HG03469 (cell line): ENCODE measurements around the gene DENND1A.
"Not testable (repeated sequence)": the region's sequence is repeated elsewhere in the genome, so short reads cannot be mapped to it uniquely, and the experiment has no call there.

Source experiments
- ATAC-seq: cut with Tn5 transposase; IDR thresholded peaks from one replicate; pipeline ENCODE4 v1.9.1; 2021; ENCODE audit warnings: mild to moderate bottlenecking, moderate library complexity, moderate number of reproducible peaks; ENCODE audit not compliant: unreplicated experiment

Gene DENND1A

DNA sequence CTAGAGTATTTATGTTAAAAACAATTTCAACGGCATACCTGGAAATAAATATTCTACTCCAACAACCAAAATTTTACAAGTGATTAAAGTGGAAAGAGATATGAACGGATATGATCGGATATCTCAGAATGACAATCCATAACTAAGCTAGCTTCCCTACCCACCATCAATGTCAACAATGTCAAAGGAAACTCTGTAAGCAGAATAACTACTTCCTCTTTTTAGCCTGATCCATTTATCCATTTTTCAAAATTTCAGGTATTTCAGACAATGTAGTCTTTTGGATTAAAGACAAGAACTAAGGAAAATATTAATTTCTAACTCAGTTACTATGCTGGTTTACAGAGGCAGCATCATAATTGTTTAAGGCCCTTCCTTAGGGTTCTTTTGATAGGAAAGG lies 188.7 kb downstream of the DENND1A start:
- no peak for ATAC-seq

DNA sequence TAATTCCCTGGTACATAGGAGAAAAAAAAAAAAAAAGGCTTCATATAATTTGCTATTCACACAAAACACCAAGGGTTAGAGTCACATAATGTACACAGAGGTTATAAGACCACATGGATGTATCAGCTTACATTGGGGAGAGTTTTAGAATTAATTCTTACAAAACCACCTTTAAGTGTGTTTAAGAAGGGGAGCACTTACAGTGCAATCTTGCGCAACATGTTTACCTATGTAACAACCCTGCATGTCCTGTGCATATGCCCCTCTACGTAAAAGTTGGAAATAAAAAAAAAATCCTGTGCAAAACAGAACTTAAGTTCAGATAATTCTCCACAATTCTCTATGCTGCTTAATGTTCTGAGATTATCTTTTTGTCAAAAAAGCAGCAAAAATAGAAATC lies 190.0 kb downstream of the DENND1A start:
- ATAC-seq = no peak

DNA sequence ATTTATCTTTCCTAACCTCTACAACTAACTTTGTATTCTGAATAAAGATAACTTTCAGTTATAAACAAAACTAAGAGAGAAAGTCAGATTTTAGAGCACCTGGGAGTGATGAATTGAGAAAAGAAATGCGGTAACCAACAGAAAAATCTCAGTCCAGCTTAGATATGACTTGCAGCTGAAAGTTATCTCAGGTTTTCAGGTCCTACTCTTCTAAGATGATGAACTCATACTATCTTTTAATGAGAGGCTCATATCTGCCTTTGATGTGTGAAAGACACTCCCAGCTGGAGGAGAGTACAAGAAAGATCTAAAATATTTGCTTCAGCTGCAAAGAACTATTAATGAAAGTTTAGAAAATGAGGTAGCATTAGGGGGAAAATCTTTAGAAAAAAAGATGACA lies 190.5 kb downstream of the DENND1A start:
- no peak for ATAC-seq

DNA sequence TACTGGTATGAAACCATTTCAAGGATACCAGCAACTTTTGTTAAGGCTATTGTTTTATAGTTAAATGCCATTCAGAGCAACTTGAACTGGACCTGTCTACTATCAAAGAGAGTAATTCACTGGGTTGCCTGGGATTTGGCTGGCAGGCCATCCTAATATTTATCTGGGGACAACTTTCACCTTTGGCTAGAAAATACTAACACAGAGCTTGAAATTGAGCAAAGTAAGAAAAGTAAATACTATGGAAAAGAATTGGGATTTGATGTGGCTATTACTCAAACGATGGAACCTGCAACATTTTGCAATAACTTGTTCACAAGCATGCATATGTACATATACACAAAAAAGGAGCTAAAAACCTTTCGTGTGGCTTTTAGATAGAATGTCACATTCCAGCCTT lies 191.3 kb downstream of the DENND1A start:
- no peak for ATAC-seq

DNA sequence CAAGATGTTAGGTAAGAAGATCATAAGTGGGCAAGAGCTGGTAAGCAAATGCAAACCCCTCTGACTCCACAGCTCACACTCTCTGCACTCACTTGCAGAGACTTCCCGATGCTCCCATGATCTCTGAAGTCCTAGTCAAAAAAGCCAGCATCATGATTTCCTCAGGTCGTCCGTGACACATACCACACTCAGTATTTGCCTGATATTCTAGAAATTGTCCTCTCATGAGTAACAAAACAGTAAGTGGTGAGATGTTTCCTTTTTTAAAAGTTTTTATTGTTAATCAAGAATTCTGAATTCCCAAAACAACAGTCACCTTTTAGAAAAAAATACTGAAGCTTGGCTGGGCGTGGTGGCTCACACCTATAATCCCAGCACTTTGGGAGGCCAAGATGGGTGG lies 194.6 kb downstream of the DENND1A start:
- no peak for ATAC-seq

DNA sequence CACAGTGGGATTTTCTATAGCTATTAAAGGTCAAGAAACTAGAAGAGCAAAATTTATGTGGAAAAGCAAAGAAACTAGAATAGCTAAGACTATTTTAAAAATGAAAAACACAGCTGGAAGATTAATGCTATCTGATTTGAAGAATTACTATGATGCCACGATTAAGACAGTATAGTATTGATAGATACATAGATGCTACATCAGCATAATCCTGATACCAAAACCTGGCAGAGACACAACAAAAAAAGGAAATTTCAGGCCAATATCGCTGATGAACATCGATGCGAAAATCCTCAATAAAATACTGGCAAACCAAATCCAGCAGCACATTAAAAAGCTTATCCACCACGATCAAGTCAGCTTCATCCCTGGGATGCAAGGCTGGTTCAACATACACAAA lies 201.4 kb downstream of the DENND1A start:
- ATAC-seq = not testable (repeated sequence)

DNA sequence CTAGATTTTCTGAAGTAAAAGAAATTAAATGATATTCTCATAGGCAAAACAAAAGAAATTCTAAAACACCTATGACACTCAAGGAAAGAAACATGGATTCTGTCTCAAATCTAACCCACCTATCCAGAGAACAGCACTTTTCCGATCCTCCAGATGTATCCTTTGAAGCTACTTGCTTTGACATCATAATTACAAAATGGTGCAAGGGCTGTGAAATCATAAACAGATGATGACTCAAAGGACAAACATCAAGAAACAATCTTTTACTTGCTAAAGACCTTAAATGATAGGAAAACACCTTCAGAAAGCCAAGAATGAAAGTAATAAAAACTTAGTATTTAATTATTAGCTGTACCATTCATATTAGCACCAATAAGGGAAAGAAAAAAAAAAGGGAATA lies 202.6 kb downstream of the DENND1A start:
- ATAC-seq = no peak

DNA sequence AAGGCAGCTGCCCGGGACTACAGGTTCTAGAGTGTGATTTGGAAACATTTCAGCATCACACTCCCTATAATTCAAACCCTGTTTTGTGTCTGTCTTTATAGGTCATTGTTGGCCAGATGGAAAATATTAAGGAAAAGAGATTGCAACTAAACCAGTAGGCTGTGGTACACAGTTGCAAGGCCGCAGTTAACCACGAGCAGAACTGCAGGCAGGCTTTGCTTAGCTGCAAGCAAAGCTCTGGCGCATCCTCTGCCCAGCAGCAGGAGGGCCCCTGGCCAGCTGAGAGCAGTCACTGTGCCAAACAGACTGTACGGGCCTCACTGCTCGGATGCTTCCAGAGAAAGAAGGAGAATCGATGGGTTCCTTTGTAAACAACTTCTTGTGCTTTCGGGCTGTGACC lies 204.5 kb downstream of the DENND1A start:
- ATAC-seq = no peak

DNA sequence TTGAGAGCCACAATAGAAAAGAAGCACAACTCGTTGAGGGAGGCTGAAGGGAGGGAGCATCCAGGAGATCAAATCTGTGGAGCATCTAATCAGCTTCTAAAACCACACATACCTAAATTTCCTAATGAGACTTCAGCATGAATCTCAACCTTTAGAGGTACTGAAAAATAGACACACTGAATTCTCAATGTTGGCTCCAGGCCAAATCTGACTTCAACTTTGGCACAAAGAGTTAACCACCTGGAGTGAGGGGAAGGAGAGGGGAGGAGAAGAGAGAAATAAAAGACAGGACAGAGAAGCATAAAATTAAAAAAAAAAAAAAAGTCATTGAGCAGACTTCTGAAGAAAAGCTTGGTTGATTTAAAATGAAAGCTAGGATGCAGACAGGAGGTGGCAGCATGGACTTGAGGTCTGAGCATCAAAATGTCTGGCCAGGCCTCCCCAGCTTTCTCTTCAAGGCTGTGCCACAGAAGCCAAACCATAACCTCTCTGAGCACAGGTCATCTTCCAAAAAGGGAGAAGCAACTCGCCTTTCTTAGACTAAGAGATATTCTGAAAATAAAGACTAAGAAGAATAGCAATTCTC lies 205.6 kb downstream of the DENND1A start:
- no peak for ATAC-seq

DNA sequence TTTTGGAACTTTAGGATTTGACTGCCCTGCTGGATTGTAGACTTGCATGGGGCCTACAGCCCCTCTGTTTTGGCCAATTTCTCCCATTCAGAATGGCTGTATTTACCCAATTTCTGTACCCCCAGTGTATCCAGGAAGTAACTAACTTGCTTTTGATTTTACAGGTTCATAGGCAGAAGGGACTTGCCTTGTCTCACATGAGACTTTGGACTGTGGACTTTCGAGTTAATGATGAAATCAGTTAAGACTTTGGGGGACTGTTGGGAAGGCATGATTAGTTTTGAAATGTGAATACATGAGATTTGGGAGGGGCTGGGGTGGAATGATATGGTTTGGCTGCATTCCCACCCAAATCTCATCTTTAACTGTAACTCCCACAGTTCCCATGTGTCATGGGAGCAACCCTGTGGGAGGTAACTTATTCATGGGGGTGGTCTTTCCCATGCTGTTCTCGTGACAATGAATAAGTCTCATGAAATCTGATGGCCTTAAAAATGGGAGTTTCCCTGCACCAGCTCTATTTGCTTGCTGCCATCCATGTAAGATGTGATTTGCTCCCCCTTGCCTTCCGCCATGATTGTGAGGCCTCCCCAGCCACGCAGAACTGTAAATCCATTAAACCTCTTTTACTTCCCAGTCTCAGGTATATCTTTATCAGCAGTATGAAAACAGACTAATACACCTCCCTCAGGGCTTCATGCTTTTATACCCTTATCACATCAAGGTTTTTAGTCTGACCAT lies 206.6 kb downstream of the DENND1A start:
- ATAC-seq = no peak

DNA sequence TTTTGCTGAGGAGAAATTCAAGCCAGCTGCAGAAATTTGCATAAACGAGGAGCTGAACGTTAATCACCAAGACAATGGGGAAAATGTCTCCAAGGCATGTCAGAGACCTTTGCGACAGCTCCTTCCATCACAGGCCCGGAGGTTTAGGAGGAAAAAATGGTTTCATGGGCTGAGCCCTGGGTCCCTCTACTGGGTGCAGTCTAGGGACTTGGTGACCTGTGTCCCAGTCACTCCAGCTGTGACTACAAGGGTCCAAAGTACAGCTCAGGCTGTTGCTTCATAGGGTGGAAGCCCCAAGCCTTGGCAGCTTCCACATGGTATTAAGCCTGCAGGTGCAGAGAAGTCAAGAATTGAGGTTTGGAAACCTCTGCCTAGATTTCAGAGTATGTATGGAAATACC lies 207.5 kb downstream of the DENND1A start:
- no peak for ATAC-seq

DNA sequence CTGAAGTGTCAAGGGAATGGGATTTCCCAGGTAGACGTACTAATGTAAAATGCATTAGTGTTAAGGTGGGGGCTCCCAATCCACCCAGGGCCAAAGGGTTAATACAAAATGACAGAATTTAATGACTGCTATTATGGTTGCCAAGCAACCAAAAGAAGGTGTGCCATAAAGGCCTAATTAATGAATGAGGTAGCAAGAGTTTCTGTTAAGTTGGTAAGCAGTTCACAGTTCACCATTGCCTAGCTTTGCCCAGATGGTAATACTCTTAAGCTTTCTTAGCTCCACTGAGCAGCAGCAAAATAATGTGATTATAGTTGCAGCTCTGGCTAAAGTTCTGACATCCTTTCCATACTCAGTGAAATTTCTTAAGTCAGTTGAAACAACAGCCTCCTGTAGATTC lies 211.7 kb downstream of the DENND1A start:
- ATAC-seq = no peak

DNA sequence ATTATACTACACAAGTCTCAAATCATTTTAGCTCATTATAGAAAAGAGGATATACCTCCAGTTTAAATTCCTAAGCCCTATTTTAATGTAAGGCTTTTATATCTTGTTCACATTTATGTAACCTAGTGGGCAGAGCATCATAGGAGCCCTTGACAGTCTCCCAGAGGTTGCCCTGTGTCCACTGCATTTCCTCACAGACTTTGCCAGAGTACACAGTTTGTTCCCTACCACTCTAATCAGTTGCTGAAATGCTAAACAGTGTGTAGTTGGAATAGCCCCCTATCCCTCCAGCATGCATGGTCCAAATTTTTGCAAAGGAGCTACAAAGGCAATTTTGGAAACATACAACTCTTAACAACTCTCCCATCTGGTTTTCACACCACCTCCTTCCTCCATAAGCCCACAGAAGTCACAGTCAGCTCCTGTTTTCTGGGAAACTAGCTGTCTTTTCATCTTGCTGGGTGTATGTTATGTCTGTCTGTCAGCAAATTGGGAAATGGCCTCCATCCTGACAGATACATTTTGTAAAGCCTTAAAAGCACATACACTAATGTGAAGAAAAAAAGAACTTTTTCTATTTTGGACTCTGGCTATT lies 212.2 kb downstream of the DENND1A start:
- no peak for ATAC-seq

DNA sequence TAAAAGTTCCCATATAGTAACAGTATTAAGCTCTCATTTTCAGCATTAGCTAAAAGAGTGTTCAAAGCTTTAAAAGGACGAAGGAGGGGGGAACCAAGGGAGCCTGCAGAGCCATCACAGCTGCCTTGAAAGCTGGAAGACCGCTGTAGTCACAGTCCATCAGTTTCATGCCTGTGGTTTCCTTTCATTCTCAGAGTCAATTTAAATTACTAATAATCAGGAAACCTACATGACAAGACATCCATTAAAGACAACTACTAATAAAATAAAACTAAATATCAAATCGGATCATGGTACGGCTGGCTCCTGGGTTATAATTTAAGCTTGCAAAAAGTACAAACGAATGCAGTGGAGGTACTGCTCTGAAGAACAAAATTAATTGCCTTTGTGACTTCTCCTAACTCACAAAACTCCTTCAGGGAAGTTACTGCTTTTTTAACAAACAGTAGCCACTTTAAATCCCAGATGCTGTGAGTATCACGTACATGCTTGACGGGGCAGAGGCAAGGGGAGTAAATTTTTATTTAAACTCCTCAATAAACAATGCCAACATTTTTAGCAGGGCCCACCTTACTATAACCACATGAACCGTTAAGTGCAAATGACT lies 213.5 kb downstream of the DENND1A start:
- no peak for ATAC-seq

DNA sequence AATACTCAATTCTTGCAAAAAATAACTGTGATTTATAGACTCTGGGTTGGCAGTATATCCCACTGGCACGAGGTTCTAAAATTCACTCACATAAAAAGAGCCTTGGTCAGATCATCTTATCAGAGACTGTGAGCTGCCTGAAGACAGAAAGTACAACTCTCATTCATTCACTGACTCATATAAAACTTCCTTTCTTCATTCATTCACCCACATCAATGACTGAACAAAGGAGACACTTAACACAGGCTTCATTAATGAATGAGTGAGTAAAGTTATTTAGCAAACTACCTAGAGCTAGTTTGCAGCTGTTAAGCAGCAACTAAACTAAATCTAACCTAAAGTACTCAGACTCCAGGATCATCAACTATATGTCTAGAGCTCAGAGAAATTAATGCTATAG lies 214.7 kb downstream of the DENND1A start:
- no peak for ATAC-seq

DNA sequence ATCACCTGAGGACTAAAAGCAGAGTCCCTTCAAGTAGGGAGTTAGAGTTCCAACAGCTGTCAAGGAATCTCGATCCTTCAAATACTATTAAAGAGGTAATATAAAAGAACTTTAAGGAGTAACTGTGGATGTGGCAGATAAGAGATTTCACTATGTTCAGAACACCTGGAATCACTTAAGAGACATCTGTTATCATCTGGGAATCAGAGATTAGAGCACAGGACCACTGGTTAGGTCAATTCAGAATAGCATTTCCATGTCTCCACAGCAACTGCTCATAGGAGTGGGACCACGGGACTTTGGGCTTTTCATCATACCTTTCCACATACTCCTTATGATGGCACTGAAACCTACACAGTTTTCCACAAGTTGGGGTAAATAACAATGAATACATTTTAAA lies 216.6 kb downstream of the DENND1A start:
- no peak for ATAC-seq

DNA sequence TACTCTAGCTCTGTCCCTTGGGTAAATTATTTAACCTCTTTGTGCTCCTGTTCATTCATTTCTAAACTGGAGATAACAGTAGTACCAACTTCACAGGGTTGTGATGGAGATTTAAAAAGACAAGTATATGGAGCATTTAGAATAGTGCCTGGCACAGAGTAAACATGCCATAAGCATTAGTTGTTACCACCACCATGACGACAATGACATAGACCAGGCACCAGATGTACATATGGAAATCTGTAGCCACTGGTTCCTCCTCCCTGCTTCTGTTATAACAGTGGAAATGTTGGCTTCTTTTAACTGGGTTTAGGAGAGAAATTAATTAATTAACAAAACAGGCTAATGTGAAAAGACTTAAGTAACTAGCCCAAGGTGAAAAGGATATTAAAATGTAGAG lies 217.5 kb downstream of the DENND1A start:
- no peak for ATAC-seq

DNA sequence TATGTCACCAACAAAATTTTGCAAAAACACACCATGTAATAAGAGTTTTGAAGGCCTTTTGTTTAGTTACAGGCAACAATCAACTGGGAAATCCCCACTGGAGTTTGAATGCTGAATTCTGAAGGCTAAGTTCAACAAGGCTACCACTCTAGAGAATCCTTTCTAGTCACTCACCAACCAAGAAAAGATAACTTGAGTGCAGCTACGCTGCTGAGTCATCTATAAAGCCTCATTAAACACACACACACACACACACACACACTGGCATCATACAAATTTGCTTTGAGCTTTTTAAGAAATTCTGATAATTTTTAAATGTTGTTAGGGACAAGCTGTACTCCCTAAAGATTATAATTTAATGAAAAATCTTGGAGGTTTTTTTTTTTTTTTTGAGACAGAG lies 219.6 kb downstream of the DENND1A start:
- ATAC-seq = no peak

DNA sequence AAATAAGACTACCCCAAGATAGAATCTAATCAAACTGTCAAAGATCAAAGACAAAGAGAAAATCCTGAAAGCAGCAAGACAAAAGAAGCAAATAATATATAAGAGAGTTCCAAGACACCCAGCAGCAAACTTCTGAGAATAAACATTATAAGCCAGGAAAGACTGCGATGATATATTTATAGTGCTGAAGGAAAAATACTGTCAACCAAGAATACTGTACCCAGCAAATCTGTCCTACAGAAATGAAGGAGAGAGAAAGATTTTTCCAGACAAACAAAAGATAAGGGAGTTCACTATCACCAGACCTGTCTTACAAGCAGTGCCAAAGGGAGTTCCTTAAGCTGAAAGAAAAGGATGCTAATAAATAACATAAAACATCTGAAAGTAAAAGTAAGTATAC lies 227.4 kb downstream of the DENND1A start:
- no peak for ATAC-seq

DNA sequence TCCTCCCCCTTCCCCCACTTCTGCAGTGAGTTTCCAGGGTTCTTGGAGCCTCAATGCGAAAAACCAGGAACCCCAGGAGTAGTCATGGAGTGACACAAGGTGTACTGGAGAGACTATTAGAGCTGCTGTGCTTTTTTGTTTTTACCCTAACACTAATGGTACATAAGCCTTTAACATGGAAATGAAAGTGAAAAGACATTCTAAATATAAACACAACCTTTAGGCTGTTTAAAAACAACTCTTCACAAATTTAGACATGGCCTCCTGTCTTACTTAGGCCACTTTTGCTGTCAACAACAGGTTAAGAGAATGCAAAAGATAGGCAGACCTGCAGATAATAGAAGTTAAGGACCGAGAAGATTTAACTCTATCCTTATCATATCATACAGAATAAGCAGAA lies 232.2 kb downstream of the DENND1A start:
- no peak for ATAC-seq

DNA sequence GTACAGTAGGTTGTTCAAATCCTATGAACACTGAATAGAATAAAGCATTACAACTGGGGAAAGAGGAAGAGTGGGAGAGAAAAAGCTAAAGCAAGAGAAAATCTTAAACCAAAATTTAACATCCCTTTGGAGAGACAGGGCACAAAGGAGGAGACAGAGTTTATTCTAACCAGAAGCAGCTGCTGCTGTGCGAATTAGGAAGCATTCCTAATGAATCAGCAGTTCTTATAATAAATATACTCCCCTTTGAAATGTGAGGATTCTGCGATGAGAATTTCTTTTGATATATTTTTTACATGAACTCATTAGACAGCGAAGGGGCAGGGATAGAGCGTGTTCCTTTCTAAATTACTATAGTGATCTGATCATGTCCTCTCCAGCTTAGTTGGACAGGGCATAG lies 233.4 kb downstream of the DENND1A start:
- no peak for ATAC-seq

DNA sequence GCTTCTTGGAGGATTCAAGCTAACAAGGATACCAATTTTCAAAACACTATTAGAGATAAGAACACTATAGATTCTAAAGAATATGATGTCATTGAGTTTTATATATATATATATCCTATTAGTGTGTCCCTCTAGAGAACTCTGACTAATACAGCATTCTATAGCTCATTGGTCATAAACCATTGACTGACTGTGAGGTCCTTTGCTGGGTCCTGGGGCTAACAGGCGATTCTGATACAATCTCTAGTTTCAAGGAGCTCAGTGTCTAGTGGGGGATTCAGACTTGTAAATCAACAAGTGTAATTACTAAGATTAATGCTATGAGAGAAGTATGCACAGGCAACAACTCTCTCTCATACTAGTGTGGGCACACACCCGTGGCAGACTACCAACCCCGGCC lies 234.5 kb downstream of the DENND1A start:
- ATAC-seq = no peak
